K562 (cell line): Measurements from ENCODE around the gene SYNGR3. TPM values are rescaled to one million over a fixed set of nuclear protein-coding genes. Genes with fewer than 3 reads are reported as not detected.

ENCODE experiments used
- ETS2 ChIP-seq: IDR thresholded peaks from 2 replicates; pipeline ENCODE4 v1.6.1; 2016; ENCODE audit warnings: borderline replicate concordance, missing genetic modification characterization, mild to moderate bottlenecking, moderate library complexity, missing compliant biosample characterization; ENCODE audit not compliant: poor library complexity, severe bottlenecking
- MECOM ChIP-seq: fragments of 250-450 bp; sonication (Bioruptor Pico); IDR thresholded peaks from 2 replicates; pipeline ENCODE4 v1.8.0; 2022; ENCODE audit warnings: inconsistent platforms
- PREB ChIP-seq: sonication (generic); formaldehyde crosslinking; IDR thresholded peaks from 2 replicates; pipeline ENCODE4 v1.8.1; 2023; ENCODE audit warnings: mild to moderate bottlenecking, missing genetic modification reagents
- RBM34 ChIP-seq: fragments of 200-400 bp; formaldehyde crosslinking; IDR thresholded peaks from 2 replicates; pipeline ENCODE4 v1.6.1; 2018; ENCODE audit warnings: low read length, borderline replicate concordance; ENCODE audit not compliant: insufficient read depth
- SMAD3 ChIP-seq: fragments of 450-650 bp; formaldehyde crosslinking; conservative IDR thresholded peaks from 2 replicates; pipeline ENCODE4 v1.4.0; 2020; ENCODE audit warnings: mild to moderate bottlenecking
- SMAD4 ChIP-seq: fragments of 250-450 bp; sonication (Bioruptor Pico); conservative IDR thresholded peaks from 2 replicates; pipeline ENCODE4 v1.8.0; 2021; ENCODE audit warnings: inconsistent platforms, mild to moderate bottlenecking, moderate library complexity
- THAP12 ChIP-seq: fragments of 250-450 bp; sonication (Bioruptor Pico); IDR thresholded peaks from 2 replicates; pipeline ENCODE4 v1.9.0; 2021; ENCODE audit warnings: mild to moderate bottlenecking, inconsistent platforms
- ZFPM2 ChIP-seq: fragments of 250-450 bp; sonication (Bioruptor Pico); IDR thresholded peaks from 2 replicates; pipeline ENCODE4 v1.5.1; 2022; ENCODE audit warnings: mild to moderate bottlenecking
- ZNF253 ChIP-seq: fragments of 250-450 bp; sonication (Bioruptor Pico); conservative IDR thresholded peaks from 2 replicates; pipeline ENCODE4 v1.6.1; 2021; ENCODE audit warnings: mild to moderate bottlenecking
- ZNF318 ChIP-seq, 2 experiments: fragments of 450-650 bp; IDR thresholded peaks; 2 replicates each; pipeline ENCODE4 v1.6.1; 2016; ENCODE audit warnings: mild to moderate bottlenecking in 2 of 2, borderline replicate concordance in 1 of 2, low read depth in 1 of 2, moderate library complexity in 1 of 2
- polyA plus RNA-seq, 8 experiments: library from polyadenylated mRNA; depleted of rRNA in 4 of 8; stranded (reverse) in 5 of 8; unstranded in 3 of 8; fragments of >200 nt; fragmentation: Nextera tagmentation in 2 of 8; fragmentation: Illumina TruSeq in 1 of 8; extraction: Ambion mirVana in 2 of 8; extraction: Trizol in 1 of 8; gene quantifications; 2 replicates each; pipeline versions ENCODE4 v1.2.1 to v1.2.3, GENCODE V29; 2011 to 2014; ENCODE audit warnings: inconsistent platforms in 1 of 8, missing spikeins in 1 of 8
- total RNA-seq, 7 experiments: library from RNA; depleted of rRNA in 6 of 7; stranded (reverse); fragments of >200 nt in 6 of 7; fragmentation: Illumina TruSeq in 2 of 7; extraction: Trizol in 2 of 7; gene quantifications; 2 replicates each; pipeline versions ENCODE4 v1.2.1 to v1.2.3, GENCODE V29; 2011 to 2021; ENCODE audit warnings: low replicate concordance in 1 of 7

SYNGR3 gene
- total and polyA plus RNA-seq, 9 of the 15 experiments (the other 6 are each of a cell fraction or from before 2014, with no cell fraction given), result 3.7 to 69.2 (median 36.3) TPM

- TF ChIP-seq ZNF318 (IDR thresholded peaks at IDR 0.05; ENCODE audit: borderline replicate concordance in 1 of 2, low read depth in 1 of 2) (peak in 1 of 2 experiments; percentile 55; a peak in 1 of 4 replicates), ETS2 (peak; percentile 43), PREB (CRISPR knock-in tag) (peak; percentile 83; the same call in 1 of the 2 replicates), SMAD4 (CRISPR knock-in tag) (peak; percentile 53; the same call in 1 of the 2 replicates), ZFPM2 (0 out of 2 replicates have a peak, but pooled peaks have one; percentile 34), ZNF253 (CRISPR knock-in tag) (0 out of 2 replicates have a peak, but pooled peaks have one; percentile 4), RBM34 (no peak), SMAD3 (peak; percentile 68; the same call in 1 of the 2 replicates), THAP12 (CRISPR knock-in tag) (0 out of 2 replicates have a peak, but pooled peaks have one; percentile 47), MECOM (no peak)
Measured at GRCh38 chr16:1964506-1965395, 25.0 kb upstream of the SYNGR3 start, which contains the start of gene RPS2 (continued).
